Breast epithelium (tissue), 4 donors: ENCODE measurements around the gene STAB2. TPM values are rescaled to one million over a fixed set of nuclear protein-coding genes. Genes with fewer than 3 reads are reported as not detected.

Experiments
- DNase-seq, 2 donors: peaks; one replicate each; pipeline ENCODE4 v3.0.0-alpha.2; 2019; ENCODE audit warnings: low spot score in 2 of 2
- H3K27ac ChIP-seq, 2 donors: fragments of 200-600 bp; sonication (generic) in 1 of 2; one replicate each; pipeline ENCODE4 v1.5.1; 2016 to 2019; ENCODE audit warnings: mild to moderate bottlenecking in 1 of 2
- H3K27me3 ChIP-seq, 2 donors: fragments of 200-600 bp; sonication (generic) in 1 of 2; one replicate each; pipeline versions ENCODE4 v1.5.1 to v1.6.0; 2017 to 2019; ENCODE audit warnings: control low read depth in 1 of 2, mild to moderate bottlenecking in 1 of 2
- H3K36me3 ChIP-seq: fragments of 200-600 bp; one replicate; pipeline ENCODE4 v1.5.1; 2019
- H3K4me1 ChIP-seq, 2 donors: fragments of 200-600 bp; sonication (generic); one replicate each; pipeline ENCODE4 v1.5.1; 2016 to 2019; ENCODE audit warnings: control low read depth in 1 of 2
- H3K4me3 ChIP-seq, 3 donors: fragments of 200-600 bp; sonication (generic); 1 replicate in 2 of 3; 2 replicates in 1 of 3; pipeline ENCODE4 v1.5.1; 2016 to 2019; ENCODE audit warnings: mild to moderate bottlenecking in 3 of 3, moderate library complexity in 2 of 3
- H3K9me3 ChIP-seq, 2 donors: fragments of 200-600 bp; sonication (generic) in 1 of 2; one replicate each; pipeline ENCODE4 v1.5.1; 2016 to 2019; ENCODE audit warnings: control low read depth in 1 of 2
- CTCF ChIP-seq, 3 donors: fragments of 450-650 bp; IDR thresholded peaks; one replicate each; pipeline ENCODE4 v1.5.1; 2016 to 2017; ENCODE audit warnings: antibody characterized with exemption in 3 of 3, mild to moderate bottlenecking in 3 of 3, moderate library complexity in 3 of 3
- POLR2A ChIP-seq: fragments of 450-650 bp; IDR thresholded peaks from one replicate; pipeline ENCODE4 v1.6.1; 2016; ENCODE audit warnings: antibody characterized with exemption, mild to moderate bottlenecking, moderate library complexity
- POLR2AphosphoS5 ChIP-seq, 3 donors: sonication (generic); formaldehyde crosslinking; IDR thresholded peaks; one replicate each; pipeline ENCODE4 v1.6.1; 2017; ENCODE audit warnings: antibody characterized with exemption in 3 of 3
- intact Hi-C: fragments of 100-400 bp; cut with DNase I; formaldehyde crosslinking; loops from one replicate; pipeline ENCODE4 v1.15.1; 2023; ENCODE audit warnings: low total_unique reads
- total RNA-seq, 3 donors: library from RNA; depleted of rRNA; stranded (reverse); fragments of >200 nt; gene quantifications; one replicate each; pipeline ENCODE4 v1.1.0, GENCODE V29; 2016

STAB2 gene
- total RNA-seq, 3 donors from 2014 or later = under 0.01 to 2.5 (median 0.16) TPM

- intact Hi-C loops = no loop called here
- no peak for TF ChIP-seq POLR2AphosphoS5 (IDR thresholded peaks at IDR 0.05)
- peak in 2 of 3 donors; percentile 18 to 22 for TF ChIP-seq CTCF (IDR thresholded peaks at IDR 0.05)
- no peak for DNase-seq
- no peaks in the 10 kb centered on the region for H3K27me3 ChIP-seq
- H3K36me3 ChIP-seq = no peaks in the 10 kb centered on the region
- no peak overlapping the region for H3K4me3 ChIP-seq
- H3K4me1 ChIP-seq = no peaks in the 10 kb centered on the region
- no peak overlapping the region for H3K27ac ChIP-seq
- H3K9me3 ChIP-seq = no peaks in the 10 kb centered on the region
These were observed 184.4 kb downstream of the STAB2 start for GRCh38 chr12:103771466-103771865.

- no peaks in the 10 kb centered on the region for H3K4me1 ChIP-seq
- TF ChIP-seq POLR2AphosphoS5 (IDR thresholded peaks at IDR 0.05) (no peak), POLR2A (no peak), CTCF (IDR thresholded peaks at IDR 0.05) (no peak)
- peak overlapping the region in 1 of 2 donors; percentile 26 for H3K27ac ChIP-seq
- no peak overlapping the region for H3K4me3 ChIP-seq
- intact Hi-C loops = no loop called here
- no peaks in the 10 kb centered on the region for H3K27me3 ChIP-seq
- H3K36me3 ChIP-seq = no peaks in the 10 kb centered on the region
- no peak for DNase-seq
- H3K9me3 ChIP-seq = no peaks in the 10 kb centered on the region
These were observed 185.5 kb downstream of the STAB2 start for GRCh38 chr12:103772367-103773108.

GRCh38 chr12:103773109-103773910, 186.2 kb downstream of the STAB2 start:
- intact Hi-C loops = no loop called here
- H3K36me3 ChIP-seq = no peaks in the 10 kb centered on the region
- H3K27ac ChIP-seq = peak overlapping the region in 1 of 2 donors; percentile 26
- no peaks in the 10 kb centered on the region for H3K4me1 ChIP-seq
- DNase-seq = no peak
- no peaks in the 10 kb centered on the region for H3K9me3 ChIP-seq
- no peaks in the 10 kb centered on the region for H3K27me3 ChIP-seq
- H3K4me3 ChIP-seq = no peak overlapping the region
- no peak for TF ChIP-seq CTCF (IDR thresholded peaks at IDR 0.05)
- TF ChIP-seq POLR2AphosphoS5 (IDR thresholded peaks at IDR 0.05) = no peak
- TF ChIP-seq POLR2A = no peak

GRCh38 chr12:103774977-103775560, 188.0 kb downstream of the STAB2 start:
- intact Hi-C loops = no loop called here
- Histone ChIP-seq H3K4me1 (no peaks in the 10 kb centered on the region), H3K27ac (no peak overlapping the region), H3K4me3 (no peak overlapping the region), H3K36me3 (no peaks in the 10 kb centered on the region), H3K9me3 (no peaks in the 10 kb centered on the region), H3K27me3 (no peaks in the 10 kb centered on the region)
- no peak for DNase-seq
- TF ChIP-seq POLR2A (no peak), CTCF (IDR thresholded peaks at IDR 0.05) (no peak), POLR2AphosphoS5 (IDR thresholded peaks at IDR 0.05) (no peak)

GRCh38 chr12:103778781-103779180, 191.7 kb downstream of the STAB2 start:
- Histone ChIP-seq H3K27me3 (no peaks in the 10 kb centered on the region), H3K9me3 (no peaks in the 10 kb centered on the region), H3K4me1 (no peaks in the 10 kb centered on the region), H3K4me3 (no peak overlapping the region), H3K27ac (no peak overlapping the region), H3K36me3 (no peaks in the 10 kb centered on the region)
- intact Hi-C loops = no loop called here
- TF ChIP-seq POLR2A (no peak), POLR2AphosphoS5 (IDR thresholded peaks at IDR 0.05) (no peak), CTCF (IDR thresholded peaks at IDR 0.05) (no peak)
- no peak for DNase-seq
